BLaER1 (cell line): ENCODE results near the gene FADS1.
A peak's percentile ranks its signal among the peaks of the same experiment; 100 is the strongest.

Experiments
- H3K27ac ChIP-seq: shearing (Covaris generic); formaldehyde crosslinking; 2 replicates; pipeline ENCODE4 v1.8.1; 2022
- H3K27me3 ChIP-seq: shearing (Covaris generic); formaldehyde crosslinking; 2 replicates; pipeline ENCODE4 v1.8.1; 2022
- H3K36me3 ChIP-seq: shearing (Covaris generic); formaldehyde crosslinking; 2 replicates; pipeline ENCODE4 v1.8.1; 2022
- H3K4me1 ChIP-seq: shearing (Covaris generic); formaldehyde crosslinking; 2 replicates; pipeline ENCODE4 v1.8.1; 2022
- H3K4me2 ChIP-seq: shearing (Covaris generic); formaldehyde crosslinking; 2 replicates; pipeline ENCODE4 v1.8.1; 2022
- H3K4me3 ChIP-seq: shearing (Covaris generic); formaldehyde crosslinking; 2 replicates; pipeline ENCODE4 v1.8.1; 2022
- H3K9ac ChIP-seq: shearing (Covaris generic); formaldehyde crosslinking; 2 replicates; pipeline ENCODE4 v1.8.1; 2022
- H3K9me3 ChIP-seq: shearing (Covaris generic); formaldehyde crosslinking; 2 replicates; pipeline ENCODE4 v1.8.1; 2022
- H4K20me1 ChIP-seq: shearing (Covaris generic); formaldehyde crosslinking; 2 replicates; pipeline ENCODE4 v1.8.1; 2022
- Cebpa-rat ChIP-seq: shearing (Covaris generic); IDR thresholded peaks from 2 replicates; pipeline ENCODE4 v1.8.1; 2022

Gene FADS1

DNA sequence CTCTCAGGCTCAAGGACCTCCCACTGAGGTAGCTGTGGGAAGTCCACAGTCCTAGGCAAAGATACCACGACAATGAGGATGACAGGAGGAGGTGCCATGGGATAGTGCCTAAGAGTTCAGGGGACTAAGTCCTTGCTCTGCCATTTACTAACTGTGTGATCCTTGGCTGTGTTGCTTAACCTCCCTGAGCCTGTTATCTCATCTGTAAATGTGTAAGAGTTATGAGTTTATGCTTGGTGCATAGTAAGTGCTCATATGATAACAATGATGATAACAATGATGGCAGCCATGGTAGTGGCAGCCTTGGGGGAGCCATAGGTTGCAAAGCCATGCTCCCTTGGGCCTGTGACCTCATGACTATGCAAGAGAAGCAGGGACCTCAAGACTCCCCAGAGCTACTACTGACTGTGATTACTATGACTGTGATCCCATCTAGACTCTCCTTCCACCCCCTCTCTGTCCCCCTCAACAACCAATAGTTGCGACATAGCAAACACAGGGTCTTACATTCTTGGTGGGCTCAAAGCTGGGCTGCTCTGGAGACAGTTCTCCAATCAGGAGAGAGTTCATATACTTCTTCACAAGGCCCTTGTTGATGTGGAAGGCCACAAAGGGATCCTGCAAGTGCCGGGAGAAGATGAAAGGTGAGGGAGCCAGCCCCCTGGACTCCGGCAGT, 3.9 kb downstream of the FADS1 start:
- Histone ChIP-seq H3K27ac (0 out of 2 replicates have a peak overlapping the region, but pooled peaks have one; percentile 7), H3K9me3 (no peaks in the 10 kb centered on the region; the same call in 1 of the 2 replicates), H3K9ac (no peak overlapping the region), H3K4me3 (no peak overlapping the region), H3K4me1 (peaks cover 19% of the 10 kb centered on the region), H3K27me3 (no peaks in the 10 kb centered on the region), H4K20me1 (peaks cover 36% of the 10 kb centered on the region; the same call in 1 of the 2 replicates), H3K36me3 (peaks cover 66% of the 10 kb centered on the region), H3K4me2 (no peak overlapping the region)
- TF ChIP-seq Cebpa-rat: no peak

DNA sequence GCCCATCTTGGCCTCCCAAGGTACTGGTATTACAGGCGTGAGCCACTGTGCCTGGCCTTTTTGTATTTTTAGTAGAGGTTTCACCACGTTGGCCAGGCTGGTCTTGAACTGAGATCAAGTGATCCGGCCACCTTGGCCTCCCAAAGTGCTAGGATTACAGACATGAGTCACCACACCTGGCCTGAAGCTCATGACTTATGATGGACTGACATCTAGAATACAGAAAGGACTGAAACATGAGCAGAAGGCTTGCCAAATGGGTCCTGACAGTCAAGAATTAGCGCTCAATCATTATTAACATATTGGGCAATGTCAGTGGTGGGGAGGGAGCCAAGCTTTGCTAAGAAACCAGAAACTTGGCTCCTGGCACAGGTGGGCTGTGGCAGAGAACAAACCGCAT, 5.0 kb downstream of the FADS1 start:
- no peak overlapping the region for H3K27ac ChIP-seq
- H3K27me3 ChIP-seq: no peaks in the 10 kb centered on the region
- H3K4me1 ChIP-seq: peaks cover 11% of the 10 kb centered on the region; the same call in 1 of the 2 replicates
- peaks cover 37% of the 10 kb centered on the region; the same call in 1 of the 2 replicates for H4K20me1 ChIP-seq
- no peaks in the 10 kb centered on the region; the same call in 1 of the 2 replicates for H3K9me3 ChIP-seq
- H3K4me3 ChIP-seq: no peak overlapping the region
- no peak for TF ChIP-seq Cebpa-rat
- H3K4me2 ChIP-seq: no peak overlapping the region
- peaks cover 76% of the 10 kb centered on the region for H3K36me3 ChIP-seq
- no peak overlapping the region for H3K9ac ChIP-seq

DNA sequence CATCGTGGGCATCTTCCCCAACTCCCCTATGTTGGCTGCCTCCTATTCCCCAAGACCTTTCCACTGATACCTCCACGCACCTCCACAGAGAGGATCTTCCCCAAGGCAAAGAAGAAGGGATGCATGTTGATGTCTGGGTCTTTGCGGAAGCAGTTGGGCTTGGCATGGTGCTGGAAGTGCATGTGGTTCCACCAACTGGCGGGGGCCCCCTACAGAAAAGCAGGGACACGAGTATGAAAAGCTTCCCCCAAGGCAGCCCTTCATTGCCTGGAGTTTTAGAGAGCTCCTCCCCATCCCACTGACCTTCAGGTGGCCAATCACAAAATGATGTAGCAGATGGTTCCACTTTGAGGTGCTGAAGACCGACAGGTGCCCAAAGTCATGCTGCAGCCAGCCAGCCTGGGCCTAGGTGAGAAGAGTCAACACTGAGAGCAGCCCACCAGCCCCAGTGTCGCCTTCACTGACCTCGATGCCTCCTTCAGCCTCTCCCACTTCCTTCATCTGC, 6.1 kb downstream of the FADS1 start:
- peaks cover 11% of the 10 kb centered on the region; the same call in 1 of the 2 replicates for H3K4me1 ChIP-seq
- TF ChIP-seq Cebpa-rat: no peak
- no peak overlapping the region for H3K4me3 ChIP-seq
- H3K4me2 ChIP-seq: no peak overlapping the region
- no peaks in the 10 kb centered on the region for H3K27me3 ChIP-seq
- H3K9me3 ChIP-seq: no peaks in the 10 kb centered on the region; the same call in 1 of the 2 replicates
- H4K20me1 ChIP-seq: peaks cover 37% of the 10 kb centered on the region; the same call in 1 of the 2 replicates
- H3K36me3 ChIP-seq: peaks cover 86% of the 10 kb centered on the region
- no peak overlapping the region for H3K27ac ChIP-seq
- H3K9ac ChIP-seq: no peak overlapping the region

DNA sequence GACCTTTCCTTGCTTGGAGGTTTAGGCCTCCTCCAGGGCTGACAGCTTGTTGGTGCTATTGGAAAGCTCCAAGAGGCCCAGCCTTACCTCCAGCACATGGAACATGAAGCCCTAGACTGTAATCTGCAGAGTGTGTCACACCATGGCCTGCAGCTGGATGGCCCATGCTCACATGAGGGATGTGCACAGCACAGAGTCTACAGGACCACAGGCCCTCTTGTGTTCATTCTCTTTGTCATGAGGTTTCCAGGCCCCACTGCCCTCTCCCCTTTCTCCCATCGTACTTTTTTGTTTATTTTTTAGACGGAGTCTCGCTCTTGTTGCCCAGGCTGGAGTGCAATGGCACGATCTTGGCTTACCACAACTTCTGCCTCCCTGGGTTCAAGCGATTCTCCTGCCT, 10.0 kb downstream of the FADS1 start:
- H3K4me3 ChIP-seq: no peak overlapping the region
- no peaks in the 10 kb centered on the region for H3K9me3 ChIP-seq
- no peak overlapping the region for H3K9ac ChIP-seq
- no peak for TF ChIP-seq Cebpa-rat
- H3K4me1 ChIP-seq: no peaks in the 10 kb centered on the region
- no peak overlapping the region for H3K27ac ChIP-seq
- H4K20me1 ChIP-seq: peaks cover 28% of the 10 kb centered on the region; the same call in 1 of the 2 replicates
- no peak overlapping the region for H3K4me2 ChIP-seq
- H3K27me3 ChIP-seq: no peaks in the 10 kb centered on the region
- peaks cover 99% of the 10 kb centered on the region for H3K36me3 ChIP-seq

DNA sequence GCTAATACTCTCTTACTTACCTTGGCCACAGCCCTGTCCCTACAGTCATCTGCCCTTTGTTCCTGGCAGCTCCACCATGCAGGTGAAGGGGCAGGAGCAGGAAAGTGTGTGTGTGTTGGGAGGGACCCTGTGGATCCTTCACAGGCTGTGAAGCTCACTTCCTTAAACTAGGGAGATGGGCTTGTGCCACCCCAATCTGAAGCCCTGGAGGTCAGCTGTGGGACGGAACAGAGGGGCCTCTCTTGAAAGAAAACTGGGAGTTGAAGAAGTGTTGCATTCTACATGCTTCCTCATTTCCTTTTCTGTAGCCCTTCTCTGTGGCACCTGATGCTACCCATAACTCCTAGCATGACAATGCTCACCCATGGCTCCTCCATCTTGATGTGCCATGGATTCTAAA, 11.7 kb downstream of the FADS1 start:
- H3K36me3 ChIP-seq: peaks cover 99% of the 10 kb centered on the region
- TF ChIP-seq Cebpa-rat: no peak
- no peaks in the 10 kb centered on the region for H3K9me3 ChIP-seq
- H3K4me1 ChIP-seq: no peaks in the 10 kb centered on the region
- no peak overlapping the region for H3K27ac ChIP-seq
- no peak overlapping the region for H3K4me2 ChIP-seq
- no peak overlapping the region for H3K4me3 ChIP-seq
- no peaks in the 10 kb centered on the region for H3K27me3 ChIP-seq
- H3K9ac ChIP-seq: no peak overlapping the region
- 0 out of 2 replicates have a peak, but pooled peaks cover 21% of the 10 kb centered on the region for H4K20me1 ChIP-seq

DNA sequence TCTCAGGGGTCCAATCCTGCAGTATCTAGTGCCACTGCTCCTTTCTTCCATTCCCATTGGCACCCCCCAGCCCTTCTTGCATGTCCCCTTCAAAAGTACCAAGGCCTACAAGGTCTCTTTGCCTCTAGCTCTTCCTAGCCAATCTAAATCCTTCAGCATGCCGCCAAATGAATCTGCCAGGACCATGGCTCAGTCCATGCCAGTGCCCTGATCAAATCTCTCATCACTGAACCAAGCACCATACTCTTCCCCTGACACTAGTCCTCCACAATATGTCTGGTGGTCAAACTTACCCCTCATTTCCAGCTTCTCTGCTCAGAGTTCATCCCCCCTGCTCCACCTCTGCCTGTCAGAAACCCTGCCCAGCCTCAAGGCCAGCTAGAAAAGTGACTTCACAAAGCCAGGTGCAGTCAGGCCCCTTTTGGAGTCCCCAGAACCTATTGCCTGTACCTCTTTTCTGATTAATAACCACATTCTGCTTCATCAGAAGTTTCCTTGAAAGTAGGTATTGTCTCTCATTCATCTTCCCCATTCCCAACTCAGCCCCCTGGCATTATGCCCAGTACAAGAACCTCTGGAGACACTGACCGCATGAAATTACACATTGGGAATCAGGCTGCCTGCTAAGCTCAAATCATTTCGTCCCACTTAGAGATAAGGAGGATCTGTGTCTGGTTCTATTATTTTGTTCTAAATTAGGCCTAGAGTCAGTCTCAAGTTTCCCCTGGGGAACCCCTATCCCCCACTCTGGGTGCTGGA, 12.7 kb downstream of the FADS1 start:
- H3K36me3 ChIP-seq: peaks cover 99% of the 10 kb centered on the region
- H3K27me3 ChIP-seq: no peaks in the 10 kb centered on the region
- H4K20me1 ChIP-seq: 0 out of 2 replicates have a peak, but pooled peaks cover 14% of the 10 kb centered on the region
- no peak overlapping the region for H3K4me3 ChIP-seq
- no peak overlapping the region for H3K9ac ChIP-seq
- H3K9me3 ChIP-seq: no peaks in the 10 kb centered on the region
- no peaks in the 10 kb centered on the region for H3K4me1 ChIP-seq
- no peak overlapping the region for H3K27ac ChIP-seq
- no peak overlapping the region for H3K4me2 ChIP-seq
- TF ChIP-seq Cebpa-rat: no peak

DNA sequence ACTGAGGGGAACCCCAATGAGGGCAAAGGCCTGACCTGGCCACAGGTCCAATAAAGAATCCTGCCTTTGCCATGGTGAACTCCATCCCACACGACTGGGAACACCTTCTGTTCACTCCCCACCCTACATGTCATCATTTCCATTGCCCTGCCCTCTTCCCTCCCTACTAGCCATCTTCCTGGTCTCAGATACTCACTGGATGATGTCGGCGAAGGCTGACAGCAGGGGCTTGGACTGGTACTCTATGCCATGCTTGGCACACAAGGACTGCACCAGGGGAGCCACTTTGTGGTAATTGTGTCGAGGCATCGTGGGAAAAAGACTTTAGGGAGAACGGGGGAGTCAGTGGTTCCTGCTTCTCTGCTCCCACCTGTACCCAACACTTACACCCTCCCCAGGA, 14.2 kb downstream of the FADS1 start:
- Histone ChIP-seq H3K4me1 (peaks cover 5% of the 10 kb centered on the region), H3K27ac (no peak overlapping the region), H3K9me3 (no peaks in the 10 kb centered on the region), H3K4me2 (no peak overlapping the region), H3K27me3 (no peaks in the 10 kb centered on the region), H3K9ac (no peak overlapping the region), H4K20me1 (no peaks in the 10 kb centered on the region), H3K4me3 (no peak overlapping the region), H3K36me3 (peaks cover 99% of the 10 kb centered on the region)
- TF ChIP-seq Cebpa-rat: no peak

DNA sequence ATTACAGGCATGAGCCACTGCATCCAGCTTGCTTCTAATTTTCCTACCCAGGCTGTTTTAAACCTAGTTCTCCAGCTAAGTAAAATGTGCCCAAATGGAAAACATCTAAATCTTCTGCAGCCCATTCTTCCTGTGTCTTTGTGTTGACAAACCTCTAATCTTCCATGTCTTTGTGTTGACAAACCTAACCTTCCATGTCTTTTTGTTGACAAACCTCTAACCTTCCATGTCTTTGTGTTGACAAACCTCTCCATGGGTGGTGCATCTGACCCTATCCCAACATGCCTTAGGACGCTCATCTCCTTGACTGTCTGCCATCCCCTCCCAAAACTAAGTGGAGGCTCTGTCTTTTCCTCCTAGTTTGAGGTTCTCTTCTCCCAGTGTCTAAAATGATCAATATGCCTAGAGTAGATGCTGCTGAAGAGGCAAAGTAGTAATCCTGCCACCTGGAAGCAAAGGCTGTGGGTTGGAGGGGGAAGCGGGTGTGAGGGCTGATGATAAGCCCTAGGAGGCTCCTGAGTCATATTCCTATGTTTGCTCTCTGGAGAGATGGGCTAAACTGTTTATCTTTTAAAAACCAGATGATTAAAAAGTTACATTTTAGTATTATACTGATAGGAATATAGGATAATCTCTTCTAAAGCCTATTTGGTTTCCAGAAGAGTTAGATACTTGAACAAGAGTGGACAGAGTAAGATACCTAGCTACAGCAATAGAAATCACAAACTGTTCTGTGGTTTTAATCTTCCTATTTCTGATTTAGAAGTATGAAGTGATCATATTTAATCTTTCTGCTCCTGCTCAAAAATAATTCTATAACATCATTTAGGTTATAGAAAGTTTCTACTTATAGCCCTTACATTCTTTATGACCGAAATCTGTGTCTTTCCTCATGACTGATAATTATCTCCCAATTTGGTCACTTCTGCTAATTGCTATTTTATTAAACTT, 16.2 kb downstream of the FADS1 start:
- H4K20me1 ChIP-seq: peaks cover 15% of the 10 kb centered on the region
- no peak overlapping the region for H3K4me2 ChIP-seq
- peaks cover 17% of the 10 kb centered on the region for H3K4me1 ChIP-seq
- no peaks in the 10 kb centered on the region for H3K9me3 ChIP-seq
- H3K4me3 ChIP-seq: no peak overlapping the region
- no peaks in the 10 kb centered on the region for H3K27me3 ChIP-seq
- H3K27ac ChIP-seq: no peak overlapping the region
- TF ChIP-seq Cebpa-rat: no peak
- peaks cover 96% of the 10 kb centered on the region for H3K36me3 ChIP-seq
- no peak overlapping the region for H3K9ac ChIP-seq

DNA sequence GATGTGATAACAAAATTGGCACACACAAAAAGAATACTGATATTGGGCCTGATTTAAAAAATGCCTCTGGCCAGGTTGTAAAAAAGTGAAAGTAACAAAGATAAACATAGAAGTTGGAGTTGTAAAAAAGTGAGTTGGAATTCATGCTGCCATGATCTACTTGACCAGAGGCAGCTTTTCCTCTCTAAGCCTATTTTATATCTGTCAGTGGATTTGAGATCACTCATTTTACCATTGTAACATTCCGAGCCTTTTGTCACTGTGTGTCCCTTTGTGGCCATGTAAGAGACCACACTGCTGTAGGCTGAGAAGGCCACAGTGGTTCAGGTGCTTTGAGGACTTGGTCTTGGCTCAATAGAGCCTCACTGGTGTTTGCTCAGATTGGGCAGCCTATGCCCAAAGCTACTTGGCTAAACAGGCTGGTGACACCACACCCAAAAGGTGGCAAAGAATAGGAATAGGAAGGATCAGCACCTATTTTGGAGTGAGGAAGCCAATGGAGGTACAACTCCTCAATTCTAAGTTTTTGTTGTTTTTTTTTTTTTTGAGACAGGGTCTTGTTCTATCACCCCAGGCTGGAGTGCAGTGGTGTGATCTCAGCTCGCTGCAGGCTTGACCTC, 17.0 kb downstream of the FADS1 start:
- H3K36me3 ChIP-seq: peaks cover 96% of the 10 kb centered on the region
- H3K27ac ChIP-seq: no peak overlapping the region
- H3K4me2 ChIP-seq: no peak overlapping the region
- no peaks in the 10 kb centered on the region for H3K27me3 ChIP-seq
- H3K9me3 ChIP-seq: no peaks in the 10 kb centered on the region
- H4K20me1 ChIP-seq: peaks cover 23% of the 10 kb centered on the region
- H3K9ac ChIP-seq: no peak overlapping the region
- TF ChIP-seq Cebpa-rat: no peak
- no peak overlapping the region for H3K4me3 ChIP-seq
- peaks cover 25% of the 10 kb centered on the region for H3K4me1 ChIP-seq
